HG02852 (cell line): ENCODE results near the gene EIF2D.

Experiments used
- ATAC-seq: cut with Tn5 transposase; IDR thresholded peaks from one replicate; pipeline ENCODE4 v1.9.1; 2021; ENCODE audit warnings: mild to moderate bottlenecking, moderate library complexity; ENCODE audit not compliant: unreplicated experiment

EIF2D gene

DNA sequence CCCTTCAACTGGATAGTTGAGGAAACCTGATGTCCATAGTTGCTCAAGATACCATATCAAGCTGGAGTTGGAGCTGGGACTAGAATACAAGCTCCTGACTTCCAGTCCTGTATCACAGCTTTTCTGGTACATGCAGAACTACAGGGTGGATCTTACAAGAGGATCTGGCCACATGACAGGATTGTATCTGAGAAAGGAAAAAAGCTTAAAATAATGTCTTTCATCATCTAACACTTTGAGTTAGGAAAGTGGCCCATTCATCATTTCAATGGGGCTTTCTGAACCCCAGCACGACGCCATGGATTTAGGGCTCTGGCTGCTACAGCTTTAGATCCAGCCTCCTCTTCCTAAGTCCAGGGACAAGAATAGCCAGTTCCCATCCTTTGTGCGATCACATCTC, 58.1 kb downstream of the EIF2D start:
- ATAC-seq: no peak

GRCh38 chr1:206551986-206552326, 60.3 kb downstream of the EIF2D start:
- ATAC-seq: no peak

GRCh38 chr1:206551296-206551985, 60.8 kb downstream of the EIF2D start:
- no peak for ATAC-seq

DNA sequence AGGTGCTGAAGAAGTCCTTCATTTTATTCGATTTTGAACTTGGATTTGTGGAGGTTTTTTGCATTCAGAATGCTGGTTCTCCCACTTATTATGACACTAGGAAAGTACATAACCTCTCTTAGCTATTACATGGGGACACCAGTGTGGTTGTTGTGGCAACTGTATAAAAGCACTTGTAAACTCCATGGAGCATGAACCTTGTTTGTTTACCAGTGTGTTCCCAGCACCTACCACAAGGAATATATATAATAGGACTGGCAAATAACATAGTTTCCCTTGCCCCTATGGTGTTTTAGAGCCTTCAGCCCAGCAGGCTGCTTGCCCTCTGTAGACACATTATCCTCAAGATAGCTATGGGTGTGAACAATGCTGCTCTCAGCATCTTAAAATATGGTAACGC, 61.8 kb downstream of the EIF2D start:
- ATAC-seq: no peak

DNA sequence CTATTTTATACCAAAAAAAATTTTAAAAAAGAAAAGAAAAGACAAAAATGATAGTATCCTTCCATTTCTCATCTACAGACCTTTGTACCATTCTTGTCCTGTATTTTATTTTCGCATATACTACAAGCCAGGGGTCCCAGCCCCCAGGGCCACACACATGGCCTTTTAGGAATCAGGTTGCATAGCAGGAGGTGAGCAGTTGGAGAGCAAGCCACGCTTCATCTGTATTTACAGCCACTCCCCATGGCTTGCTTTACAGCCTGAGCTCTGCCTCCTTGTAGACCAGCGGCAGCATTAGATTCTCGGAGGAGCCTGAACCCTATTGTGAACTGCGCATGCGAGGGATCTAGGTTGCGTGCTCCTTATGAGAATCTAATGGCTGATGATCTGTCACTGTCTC, 65.2 kb downstream of the EIF2D start:
- ATAC-seq: no peak

DNA sequence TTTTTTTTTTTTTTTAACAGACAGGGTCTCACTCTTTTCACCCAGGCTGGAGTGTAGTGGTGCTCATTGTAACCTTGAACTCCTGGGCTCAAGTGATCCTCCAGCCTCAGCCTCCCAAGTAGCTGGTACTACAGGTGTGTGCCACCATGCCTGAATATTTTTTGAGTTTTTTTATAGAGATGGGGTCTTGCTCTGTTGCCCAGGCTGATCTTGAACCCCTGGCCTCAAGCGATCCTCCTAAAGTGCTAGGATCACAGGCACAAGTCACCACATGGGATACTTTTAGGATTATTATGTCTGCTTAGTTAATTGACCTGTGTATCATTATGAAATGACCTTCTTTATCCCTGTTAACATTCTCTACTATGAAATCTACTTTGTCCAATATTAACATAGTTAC, 66.9 kb downstream of the EIF2D start:
- no peak for ATAC-seq

GRCh38 chr1:206544562-206545257, 67.6 kb downstream of the EIF2D start:
- ATAC-seq: no peak
